ENCODE measurements around the gene GPATCH8. TPM values are rescaled to one million over a fixed set of nuclear protein-coding genes. Genes with fewer than 3 reads are reported as not detected.

Gene GPATCH8
- total RNA-seq, 1 donor from 2014 or later, result 62.6 TPM

DNA sequence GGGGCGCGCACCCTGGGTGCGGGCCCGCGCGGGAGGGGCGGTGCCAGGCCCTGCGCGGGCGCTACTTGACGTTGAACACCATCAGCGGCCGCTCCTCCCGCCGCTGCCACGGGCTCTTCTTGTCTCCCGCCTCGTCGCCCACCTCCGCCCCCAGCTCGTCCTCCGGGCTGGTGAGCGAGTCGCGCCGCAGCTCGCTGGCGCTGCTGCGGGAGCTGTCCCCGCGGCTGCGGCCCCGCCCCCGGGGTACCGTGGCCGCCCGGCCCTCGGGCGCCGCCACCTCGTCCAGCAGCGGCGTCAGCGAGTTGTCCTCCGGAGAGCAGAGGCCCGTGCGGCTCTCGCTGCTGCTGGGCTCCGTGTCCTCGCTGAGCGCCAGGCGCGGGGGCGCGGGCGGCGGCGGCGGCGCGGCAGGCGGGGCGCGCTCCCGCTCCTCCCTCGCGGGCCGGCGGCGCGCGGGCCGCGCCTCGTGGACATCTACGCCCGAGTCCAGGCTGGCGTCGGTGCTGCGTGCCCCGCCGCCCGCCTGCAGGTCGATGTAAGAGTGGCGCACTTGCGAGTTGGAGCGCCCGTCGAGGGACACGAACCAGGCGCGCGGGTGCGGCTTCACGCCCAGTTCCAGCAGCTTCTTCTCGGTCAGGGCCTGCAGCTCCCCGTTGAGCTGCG, 149.4 kb downstream of the GPATCH8 start:
- Mint-ChIP-seq H3K27me3 (ENCODE audit: unreplicated experiment) (peaks cover 12% of the 10 kb centered on the region), H3K9me3 (ENCODE audit: unreplicated experiment) (peaks cover 9% of the 10 kb centered on the region), H3K27ac (ENCODE audit: unreplicated experiment) (no peak overlapping the region), H3K36me3 (ENCODE audit: unreplicated experiment) (no peaks in the 10 kb centered on the region), H3K4me3 (ENCODE audit: unreplicated experiment) (no peak overlapping the region), H3K4me1 (ENCODE audit: low read depth, unreplicated experiment) (peaks cover 14% of the 10 kb centered on the region)
- DNase-seq, result peak; percentile 60
- TF ChIP-seq, protein P1, sequence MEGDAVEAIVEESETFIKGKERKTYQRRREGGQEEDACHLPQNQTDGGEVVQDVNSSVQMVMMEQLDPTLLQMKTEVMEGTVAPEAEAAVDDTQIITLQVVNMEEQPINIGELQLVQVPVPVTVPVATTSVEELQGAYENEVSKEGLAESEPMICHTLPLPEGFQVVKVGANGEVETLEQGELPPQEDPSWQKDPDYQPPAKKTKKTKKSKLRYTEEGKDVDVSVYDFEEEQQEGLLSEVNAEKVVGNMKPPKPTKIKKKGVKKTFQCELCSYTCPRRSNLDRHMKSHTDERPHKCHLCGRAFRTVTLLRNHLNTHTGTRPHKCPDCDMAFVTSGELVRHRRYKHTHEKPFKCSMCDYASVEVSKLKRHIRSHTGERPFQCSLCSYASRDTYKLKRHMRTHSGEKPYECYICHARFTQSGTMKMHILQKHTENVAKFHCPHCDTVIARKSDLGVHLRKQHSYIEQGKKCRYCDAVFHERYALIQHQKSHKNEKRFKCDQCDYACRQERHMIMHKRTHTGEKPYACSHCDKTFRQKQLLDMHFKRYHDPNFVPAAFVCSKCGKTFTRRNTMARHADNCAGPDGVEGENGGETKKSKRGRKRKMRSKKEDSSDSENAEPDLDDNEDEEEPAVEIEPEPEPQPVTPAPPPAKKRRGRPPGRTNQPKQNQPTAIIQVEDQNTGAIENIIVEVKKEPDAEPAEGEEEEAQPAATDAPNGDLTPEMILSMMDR (IDR thresholded peaks at IDR 0.05; ENCODE audit: partially characterized antibody, unreplicated experiment), result no peak

DNA sequence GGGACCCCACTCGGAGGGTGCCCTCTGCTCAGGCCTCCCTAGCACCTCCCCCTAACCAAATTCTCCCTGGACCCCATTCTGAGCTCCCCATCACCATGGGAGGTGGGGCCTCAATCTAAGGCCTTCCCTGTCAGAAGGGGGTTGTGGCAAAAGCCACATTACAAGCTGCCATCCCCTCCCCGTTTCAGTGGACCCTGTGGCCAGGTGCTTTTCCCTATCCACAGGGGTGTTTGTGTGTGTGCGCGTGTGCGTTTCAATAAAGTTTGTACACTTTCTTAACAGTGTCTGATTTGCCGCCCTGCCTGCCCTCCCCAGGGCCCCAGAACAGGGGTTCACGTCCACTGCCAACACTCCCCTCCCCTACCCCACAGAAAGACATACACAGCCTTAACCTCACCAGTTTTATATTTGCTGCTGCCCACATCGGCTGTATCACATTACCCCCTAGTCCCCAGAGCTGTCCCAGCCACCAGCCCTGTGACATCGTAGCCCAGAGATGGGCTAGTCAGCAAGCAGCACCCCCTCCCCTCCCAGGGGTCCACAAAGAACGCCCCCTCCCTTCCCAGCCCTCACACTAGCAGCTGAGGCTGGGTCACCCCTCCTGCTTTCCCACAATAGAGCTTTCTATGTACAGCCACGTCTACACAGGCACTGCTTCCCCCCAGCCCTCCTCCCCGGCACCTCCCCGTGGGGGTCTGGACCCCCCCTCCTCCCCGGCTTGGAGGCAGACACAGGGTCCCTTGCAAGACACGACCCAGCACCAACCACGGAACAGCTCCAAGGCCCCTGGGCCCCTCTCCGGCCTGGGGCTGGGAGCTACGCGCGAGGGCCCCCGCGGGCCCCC, 150.2 kb downstream of the GPATCH8 start:
- peak overlapping the region; percentile 76 for H3K27ac Mint-ChIP-seq (ENCODE audit: unreplicated experiment)
- H3K27me3 Mint-ChIP-seq (ENCODE audit: unreplicated experiment), result peaks cover 12% of the 10 kb centered on the region
- peaks cover 7% of the 10 kb centered on the region for H3K9me3 Mint-ChIP-seq (ENCODE audit: unreplicated experiment)
- TF ChIP-seq, protein P1 (IDR thresholded peaks at IDR 0.05; ENCODE audit: partially characterized antibody, unreplicated experiment), result no peak
- no peak for DNase-seq
- H3K4me3 Mint-ChIP-seq (ENCODE audit: unreplicated experiment), result peak overlapping the region; percentile 85
- H3K4me1 Mint-ChIP-seq (ENCODE audit: low read depth, unreplicated experiment), result peaks cover 14% of the 10 kb centered on the region
- no peaks in the 10 kb centered on the region for H3K36me3 Mint-ChIP-seq (ENCODE audit: unreplicated experiment)

DNA sequence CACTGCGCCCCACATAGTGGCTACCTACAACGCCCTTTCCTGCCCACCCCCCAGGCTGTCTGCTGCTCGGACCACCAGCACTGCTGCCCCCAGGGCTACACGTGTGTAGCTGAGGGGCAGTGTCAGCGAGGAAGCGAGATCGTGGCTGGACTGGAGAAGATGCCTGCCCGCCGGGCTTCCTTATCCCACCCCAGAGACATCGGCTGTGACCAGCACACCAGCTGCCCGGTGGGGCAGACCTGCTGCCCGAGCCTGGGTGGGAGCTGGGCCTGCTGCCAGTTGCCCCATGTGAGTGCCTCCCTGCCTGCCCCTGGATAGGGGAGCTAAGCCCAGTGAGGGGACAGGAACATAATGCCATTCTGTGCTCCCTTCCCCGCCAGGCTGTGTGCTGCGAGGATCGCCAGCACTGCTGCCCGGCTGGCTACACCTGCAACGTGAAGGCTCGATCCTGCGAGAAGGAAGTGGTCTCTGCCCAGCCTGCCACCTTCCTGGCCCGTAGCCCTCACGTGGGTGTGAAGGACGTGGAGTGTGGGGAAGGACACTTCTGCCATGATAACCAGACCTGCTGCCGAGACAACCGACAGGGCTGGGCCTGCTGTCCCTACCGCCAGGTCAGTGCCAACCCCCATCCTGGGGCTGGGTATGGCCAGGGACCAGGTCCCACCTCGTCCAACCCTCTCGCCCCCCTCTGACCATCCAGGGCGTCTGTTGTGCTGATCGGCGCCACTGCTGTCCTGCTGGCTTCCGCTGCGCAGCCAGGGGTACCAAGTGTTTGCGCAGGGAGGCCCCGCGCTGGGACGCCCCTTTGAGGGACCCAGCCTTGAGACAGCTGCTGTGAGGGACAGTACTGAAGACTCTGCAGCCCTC, 151.0 kb downstream of the GPATCH8 start:
- H3K36me3 Mint-ChIP-seq (ENCODE audit: unreplicated experiment), result no peaks in the 10 kb centered on the region
- no peak for DNase-seq

GRCh38 chr17:44351464-44351863, 151.7 kb downstream of the GPATCH8 start:
- H3K4me3 Mint-ChIP-seq (ENCODE audit: unreplicated experiment), result no peak overlapping the region
- TF ChIP-seq, protein P1 (IDR thresholded peaks at IDR 0.05; ENCODE audit: partially characterized antibody, unreplicated experiment), result no peak
- H3K27me3 Mint-ChIP-seq (ENCODE audit: unreplicated experiment), result peaks cover 8% of the 10 kb centered on the region
- no peak for DNase-seq
- peaks cover 14% of the 10 kb centered on the region for H3K4me1 Mint-ChIP-seq (ENCODE audit: low read depth, unreplicated experiment)
- H3K27ac Mint-ChIP-seq (ENCODE audit: unreplicated experiment), result no peak overlapping the region
- no peaks in the 10 kb centered on the region for H3K36me3 Mint-ChIP-seq (ENCODE audit: unreplicated experiment)
- H3K9me3 Mint-ChIP-seq (ENCODE audit: unreplicated experiment), result peaks cover 7% of the 10 kb centered on the region

More for the DNA sequence above, 151.0 kb downstream of the GPATCH8 start:
- TF ChIP-seq, protein P1 (IDR thresholded peaks at IDR 0.05; ENCODE audit: partially characterized antibody, unreplicated experiment), result no peak
- Mint-ChIP-seq H3K4me3 (ENCODE audit: unreplicated experiment) (no peak overlapping the region), H3K9me3 (ENCODE audit: unreplicated experiment) (peaks cover 7% of the 10 kb centered on the region), H3K4me1 (ENCODE audit: low read depth, unreplicated experiment) (peaks cover 14% of the 10 kb centered on the region), H3K27ac (ENCODE audit: unreplicated experiment) (no peak overlapping the region), H3K27me3 (ENCODE audit: unreplicated experiment) (peaks cover 12% of the 10 kb centered on the region)
